ENCODE results near the gene SLC24A3.

Gene SLC24A3
- total RNA-seq, result 0 reads per million in 2 experiments

GRCh38 chr20:19212469-19212815 lies at the start of gene SLC24A3:
Gene SLC24A3, plus strand, starts transcription at chr20:19212642.
- DNase-seq (ENCODE audit: low read depth), result no peak

GRCh38 chr20:19170148-19170547 lies 42.3 kb upstream of the SLC24A3 start:
- no peak for DNase-seq (ENCODE audit: low read depth)

- no peak for DNase-seq (ENCODE audit: low read depth)
These were observed 39.8 kb upstream of the SLC24A3 start for GRCh38 chr20:19172637-19173036.

GRCh38 chr20:19176470-19177052 lies 35.9 kb upstream of the SLC24A3 start:
- no peak for DNase-seq (ENCODE audit: low read depth)

DNA sequence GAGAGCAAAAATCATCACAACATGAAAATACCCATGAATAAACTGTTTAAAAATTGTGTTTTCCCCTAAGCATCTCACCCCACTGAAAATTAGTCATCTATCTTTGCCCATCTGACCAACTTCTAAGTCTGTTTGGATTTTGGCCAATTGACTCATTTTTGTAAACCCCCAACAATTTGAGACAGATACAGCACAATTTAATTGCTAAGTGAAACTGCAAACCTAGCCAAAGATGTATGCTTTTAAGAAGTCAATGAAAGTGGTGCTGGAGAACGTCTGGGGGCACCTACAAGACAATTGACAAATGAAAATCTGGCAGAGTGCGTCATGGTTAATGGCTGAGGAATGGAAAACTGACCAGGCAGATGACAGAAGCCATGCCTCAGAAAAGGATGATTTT lies 30.9 kb upstream of the SLC24A3 start:
- no peak for DNase-seq (ENCODE audit: low read depth)

DNA sequence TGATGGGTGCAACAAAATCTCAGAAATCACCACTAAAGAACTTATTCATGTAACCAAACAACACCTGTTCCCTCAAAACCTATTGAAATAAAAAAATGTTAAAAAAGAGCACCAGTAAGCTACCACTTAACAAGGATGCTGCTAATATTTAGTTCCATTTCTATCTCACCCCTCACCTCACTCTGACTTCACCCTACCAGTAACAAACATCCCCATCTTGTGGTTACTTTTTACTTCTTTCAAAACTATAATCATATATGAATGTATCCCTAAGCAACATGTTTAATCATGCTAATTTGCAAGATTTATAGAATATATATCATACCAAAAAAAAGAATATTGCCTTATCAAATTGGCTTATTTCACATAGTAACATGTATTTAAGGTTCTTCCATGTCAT lies 27.4 kb upstream of the SLC24A3 start:
- DNase-seq (ENCODE audit: low read depth), result no peak

DNA sequence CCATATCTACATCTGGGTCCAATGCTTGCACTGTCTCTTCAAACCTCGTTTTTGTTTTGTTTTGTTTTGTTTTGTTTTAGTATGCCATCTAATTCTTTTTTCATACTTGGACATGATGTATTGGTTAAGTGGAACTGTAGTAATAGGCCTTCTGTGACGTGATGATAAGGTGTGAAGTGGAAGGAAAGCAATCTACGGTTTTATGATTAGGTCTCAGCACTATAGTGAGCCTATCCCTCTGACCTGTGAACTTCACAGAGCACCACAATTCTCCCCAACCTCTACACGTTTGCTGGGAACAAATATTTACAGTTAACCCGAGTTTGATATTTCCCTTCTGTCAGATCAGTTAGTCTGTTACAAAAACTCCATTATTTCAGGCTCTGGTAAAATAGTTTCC lies 19.1 kb upstream of the SLC24A3 start:
- DNase-seq (ENCODE audit: low read depth), result no peak

- DNase-seq (ENCODE audit: low read depth), result peak; percentile 8
These were observed 6.5 kb upstream of the SLC24A3 start for GRCh38 chr20:19205981-19206396.

DNA sequence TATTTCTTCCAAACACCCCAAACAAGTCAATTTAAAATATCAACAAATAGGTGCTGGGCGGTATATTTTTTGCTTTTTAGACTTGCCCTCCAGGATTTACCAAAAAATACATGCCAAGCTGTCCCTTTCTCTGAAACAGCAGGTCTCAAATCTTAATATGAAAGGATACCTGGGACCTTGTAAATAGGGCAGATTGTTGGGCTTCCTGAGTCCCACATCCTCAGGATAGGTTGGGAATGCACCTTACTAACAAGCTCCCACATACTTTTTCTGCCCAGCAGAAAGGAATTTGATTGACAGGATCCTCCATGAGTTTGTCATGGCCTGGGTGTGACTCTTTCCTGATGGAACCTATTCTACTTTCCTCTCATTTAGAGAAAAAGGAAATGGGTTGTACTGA lies 4.9 kb upstream of the SLC24A3 start:
- DNase-seq (ENCODE audit: low read depth), result no peak

- DNase-seq (ENCODE audit: low read depth), result no peak
These were observed 1.9 kb upstream of the SLC24A3 start for GRCh38 chr20:19210391-19211155.

- no peak for DNase-seq (ENCODE audit: low read depth)
These were observed 1.2 kb upstream of the SLC24A3 start for GRCh38 chr20:19211252-19211651.

DNA sequence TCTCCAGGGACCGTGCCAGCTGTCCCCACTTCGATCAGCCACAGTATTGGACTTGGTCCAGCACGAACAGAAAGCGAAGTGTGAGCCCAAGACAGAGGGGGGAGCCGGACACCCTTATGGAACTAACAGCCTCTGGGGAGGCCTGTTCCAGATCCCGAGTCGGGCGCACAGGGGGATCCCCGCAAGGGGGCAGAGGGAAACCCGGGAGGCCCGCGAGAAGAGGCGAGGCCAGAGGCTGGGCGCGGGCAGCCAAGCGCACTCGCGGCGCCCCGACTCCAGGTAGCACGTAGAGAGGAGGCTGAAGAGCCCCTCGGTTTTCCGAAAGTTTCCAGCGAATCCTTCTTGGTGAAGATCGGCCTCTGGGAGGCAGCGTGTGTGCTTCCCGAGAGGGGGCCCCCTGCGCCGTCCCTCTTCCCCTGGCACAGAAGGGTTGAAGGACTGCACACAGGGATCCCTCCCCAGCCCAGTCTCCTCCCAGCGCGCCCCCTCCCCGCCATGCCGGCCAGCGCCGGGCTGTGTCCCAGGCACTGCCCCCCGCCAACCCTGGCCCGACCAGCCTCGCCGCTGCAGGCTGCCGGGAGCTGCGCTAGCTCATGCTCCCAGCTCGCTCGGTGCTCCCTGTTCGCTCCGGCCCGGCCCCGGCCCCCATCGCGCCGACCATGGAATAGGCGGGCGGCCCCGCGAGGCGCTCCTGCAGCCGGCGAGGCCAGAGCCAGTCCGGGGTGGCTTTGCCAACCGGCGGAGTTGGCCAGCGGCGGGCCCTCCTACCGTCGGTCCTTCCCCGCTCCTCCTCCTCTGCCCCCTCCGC lies 577 bp upstream of the SLC24A3 start:
- no peak for DNase-seq (ENCODE audit: low read depth)

DNA sequence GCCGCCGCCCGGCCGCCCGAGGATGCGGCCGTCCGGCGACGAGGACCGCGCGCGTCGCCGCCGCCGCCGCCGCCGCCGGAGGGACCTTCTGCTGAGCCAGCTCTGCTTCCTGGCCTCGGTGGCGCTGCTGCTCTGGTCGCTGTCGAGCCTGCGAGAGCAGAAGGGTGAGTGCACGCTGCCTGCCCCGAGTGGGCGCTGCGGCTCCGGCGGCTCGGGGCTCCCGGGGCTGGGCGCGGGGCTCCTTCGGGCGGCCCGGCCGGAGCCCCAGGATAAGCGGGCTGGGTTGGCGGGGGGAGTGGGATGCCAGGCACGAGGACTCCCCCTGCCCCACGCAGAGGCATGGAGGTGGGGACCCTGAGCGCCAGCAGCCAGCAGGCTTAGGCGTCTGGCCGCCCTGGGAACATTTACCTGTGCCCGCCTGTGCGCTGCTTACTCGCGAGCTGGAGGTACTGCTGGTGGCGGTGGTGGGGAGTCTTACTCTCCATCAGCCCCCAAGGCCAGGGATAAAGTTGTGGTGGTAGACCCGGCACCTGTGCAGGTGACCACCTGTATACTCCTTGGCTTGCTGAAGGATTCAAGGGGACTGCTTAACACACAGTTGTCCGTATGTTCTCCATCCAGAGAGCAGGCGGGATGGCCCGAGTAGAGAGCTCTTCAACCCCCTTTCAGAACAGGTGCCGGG lies 520 bp downstream of the SLC24A3 start:
- DNase-seq (ENCODE audit: low read depth), result no peak

DNA sequence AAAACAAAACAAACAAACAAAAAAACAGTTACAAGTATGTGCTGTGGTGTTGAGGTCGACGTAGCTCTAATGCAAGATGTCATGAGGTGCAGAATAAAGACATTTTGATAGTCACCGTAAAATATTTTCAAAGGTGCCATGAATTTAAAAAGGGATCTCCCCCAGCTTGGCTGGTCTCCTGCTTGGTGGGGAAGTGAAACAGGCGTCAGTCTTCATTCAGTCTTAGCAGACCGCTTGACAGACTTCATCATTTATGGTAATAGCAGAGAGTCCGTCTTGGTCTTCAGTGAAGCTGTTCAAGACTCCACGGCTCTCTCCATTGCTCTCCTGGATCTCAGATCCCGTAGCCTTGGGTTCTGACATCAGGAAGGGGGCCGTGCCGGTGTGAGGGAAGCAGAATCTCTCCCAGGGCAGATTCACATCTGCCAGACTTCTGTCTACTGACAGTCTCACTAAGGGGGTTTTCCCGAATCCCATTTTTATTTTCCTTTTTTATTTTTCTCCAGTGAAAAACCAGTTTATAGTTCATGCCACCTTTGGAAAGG lies 1.6 kb downstream of the SLC24A3 start:
- DNase-seq (ENCODE audit: low read depth), result no peak

DNA sequence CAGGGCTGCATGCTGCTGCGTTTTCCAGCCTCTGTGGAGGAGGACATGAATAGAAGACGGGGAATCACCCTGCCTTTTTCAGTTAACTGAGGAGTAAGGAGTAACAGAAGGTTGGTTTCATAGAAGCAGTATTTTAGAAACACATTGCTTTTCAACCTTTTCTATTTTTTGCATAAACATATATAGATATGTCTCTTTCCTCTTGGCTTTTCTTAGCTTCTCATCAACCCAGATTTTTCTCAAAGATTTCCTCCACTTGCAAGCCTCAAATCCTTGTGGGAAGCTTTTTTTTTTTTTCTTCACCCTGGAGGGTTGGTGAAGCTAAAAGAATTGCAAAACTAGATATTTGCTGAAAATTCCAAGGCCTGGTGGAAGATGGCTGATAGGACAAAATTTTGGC lies 6.0 kb downstream of the SLC24A3 start:
- no peak for DNase-seq (ENCODE audit: low read depth)

DNA sequence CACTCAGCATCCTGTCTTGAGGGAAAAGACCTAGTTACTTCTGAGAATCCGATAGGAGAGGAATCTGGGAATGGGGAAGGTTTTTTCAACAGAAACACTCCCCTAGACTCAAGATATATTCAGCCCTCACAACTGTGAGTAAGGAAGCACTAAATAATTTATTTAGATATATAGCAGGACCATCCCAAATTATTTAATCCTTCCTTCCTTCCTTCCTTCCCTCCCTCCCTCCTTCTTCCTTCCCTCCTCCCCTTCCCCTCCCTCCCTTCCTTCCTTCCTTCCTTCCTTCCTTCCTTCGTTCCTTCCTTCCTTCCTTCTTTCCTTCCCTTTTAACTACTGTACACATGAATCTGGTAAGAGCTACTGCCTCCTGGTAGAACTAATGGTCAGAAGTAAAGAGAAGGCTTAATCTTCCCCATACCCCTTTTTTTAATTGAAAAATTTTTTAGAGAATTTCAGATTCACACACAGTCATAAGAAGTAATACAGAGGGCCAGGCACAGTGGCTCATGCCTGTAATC lies 10.1 kb downstream of the SLC24A3 start:
- no peak for DNase-seq (ENCODE audit: low read depth)

- DNase-seq (ENCODE audit: low read depth), result no peak
These were observed 11.2 kb downstream of the SLC24A3 start for GRCh38 chr20:19223640-19224039.

DNA sequence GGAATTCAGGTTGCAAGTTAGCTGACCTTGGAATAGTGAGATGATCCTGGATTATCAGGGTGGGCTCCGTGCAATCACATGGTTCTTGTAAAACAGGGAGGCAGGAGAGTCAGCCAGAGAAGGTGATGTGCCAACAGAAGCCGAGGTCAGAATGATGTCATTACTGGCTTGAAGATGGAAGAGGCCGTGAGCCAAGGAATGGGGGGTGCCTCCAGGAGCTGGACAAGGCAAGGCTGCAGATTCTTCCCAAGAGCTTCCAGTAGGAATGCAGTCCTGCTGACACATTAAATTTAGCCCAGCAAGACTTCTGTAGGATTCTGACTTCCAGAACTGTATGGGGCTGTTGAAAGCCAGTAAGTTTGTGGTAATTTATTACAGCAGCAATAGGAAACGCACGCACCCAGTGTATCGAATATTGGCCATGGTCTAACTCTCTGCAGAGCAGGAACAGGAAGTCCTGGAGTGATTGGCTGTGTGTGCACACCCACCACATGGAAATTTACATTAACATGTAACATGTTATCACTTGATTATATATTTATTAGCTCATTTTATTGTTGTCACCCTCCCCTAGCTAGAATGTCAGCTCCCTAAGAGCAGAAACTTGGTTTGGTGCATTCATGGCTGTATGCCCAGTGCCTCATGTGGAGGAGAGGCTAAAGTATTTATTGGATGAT lies 19.1 kb downstream of the SLC24A3 start:
- DNase-seq (ENCODE audit: low read depth), result no peak

GRCh38 chr20:19232997-19233794 lies 20.8 kb downstream of the SLC24A3 start:
- no peak for DNase-seq (ENCODE audit: low read depth)

- DNase-seq (ENCODE audit: low read depth), result no peak
These were observed 24.1 kb downstream of the SLC24A3 start for GRCh38 chr20:19236371-19237055.
